Uterus (tissue), 4 donors: ENCODE measurements around the gene HS6ST3. TPM values are rescaled to one million over a fixed set of nuclear protein-coding genes. Genes with fewer than 3 reads are reported as not detected.

ENCODE experiments used
- DNase-seq, 2 donors: peaks; one replicate each; pipeline ENCODE4 v3.0.0-alpha.2; 2019 to 2020
- H3K27ac ChIP-seq, 2 donors: fragments of 200-600 bp; sonication (generic); 1 replicate in 1 of 2; 2 replicates in 1 of 2; pipeline ENCODE4 v1.5.1; 2016 to 2018
- H3K27me3 ChIP-seq, 2 donors: fragments of 200-600 bp; sonication (generic); one replicate each; pipeline ENCODE4 v1.5.1; 2018 to 2019; ENCODE audit warnings: control low read depth in 1 of 2
- H3K36me3 ChIP-seq, 2 donors: fragments of 200-600 bp; sonication (generic); one replicate each; pipeline ENCODE4 v1.5.1; 2019; ENCODE audit warnings: control low read depth in 1 of 2
- H3K4me1 ChIP-seq, 2 donors: fragments of 200-600 bp; sonication (generic); one replicate each; pipeline ENCODE4 v1.5.1; 2018 to 2019; ENCODE audit warnings: control low read depth in 1 of 2
- H3K4me3 ChIP-seq, 2 donors: fragments of 200-600 bp; sonication (generic); 1 replicate in 1 of 2; 2 replicates in 1 of 2; pipeline ENCODE4 v1.5.1; 2018 to 2019; ENCODE audit warnings: mild to moderate bottlenecking in 1 of 2
- H3K9me3 ChIP-seq, 2 donors: fragments of 200-600 bp; sonication (generic); one replicate each; pipeline ENCODE4 v1.5.1; 2019; ENCODE audit warnings: control low read depth in 1 of 2
- CTCF ChIP-seq, 4 experiments: fragments of 200-600 bp in 2 of 4; fragments of 450-650 bp in 2 of 4; sonication (generic) in 2 of 4; IDR thresholded peaks; one replicate each; pipeline ENCODE4 v1.5.1; 2016 to 2019; ENCODE audit warnings: antibody characterized with exemption in 4 of 4, mild to moderate bottlenecking in 2 of 4, moderate library complexity in 1 of 4
- POLR2A ChIP-seq, 2 donors: fragments of 450-650 bp; IDR thresholded peaks; one replicate each; pipeline ENCODE4 v1.6.1; 2016; ENCODE audit warnings: antibody characterized with exemption in 2 of 2, mild to moderate bottlenecking in 1 of 2, moderate library complexity in 1 of 2
- intact Hi-C: fragments of 100-400 bp; cut with DNase I; formaldehyde crosslinking; loops from one replicate; pipeline ENCODE4 v1.15.1; 2023; ENCODE audit warnings: low total_unique reads
- total RNA-seq, 4 donors: library from RNA; depleted of rRNA in 3 of 4; stranded (reverse); fragments of >200 nt in 3 of 4; gene quantifications; one replicate each; pipeline versions ENCODE4 v1.1.0 to v1.2.4, GENCODE V29; 2014 to 2023
- donor health status: DM: yes; HTN: yes; CAD: no.

HS6ST3 gene
- total RNA-seq, 4 donors from 2014 or later, result 1.3 to 8.7 (median 5.3) TPM

DNA sequence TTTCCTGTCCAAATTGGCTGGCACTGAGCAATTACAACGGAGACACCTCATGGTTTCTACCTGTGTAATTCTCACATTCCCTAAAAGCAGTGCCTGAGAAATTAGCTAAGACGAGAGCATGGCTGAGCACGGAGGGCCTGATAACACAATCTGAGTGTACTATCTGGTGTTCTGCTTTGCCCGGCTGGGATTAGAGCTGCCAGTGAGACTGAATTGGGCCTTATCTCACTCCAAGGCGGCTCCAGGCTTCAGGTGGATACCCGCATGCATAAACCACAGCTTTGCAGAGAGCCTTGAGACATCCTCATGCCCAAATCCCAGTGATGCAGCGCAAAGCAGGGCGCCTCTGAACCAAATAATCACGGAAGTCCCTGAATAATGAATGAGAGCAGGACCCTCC is 732.1 kb downstream of the HS6ST3 start:
- Histone ChIP-seq H3K27me3 (no peaks in the 10 kb centered on the region), H3K36me3 (no peaks in the 10 kb centered on the region), H3K9me3 (no peaks in the 10 kb centered on the region), H3K4me1 (no peaks in the 10 kb centered on the region), H3K4me3 (no peak overlapping the region), H3K27ac (no peak overlapping the region)
- intact Hi-C loops, result no loop called here
- TF ChIP-seq CTCF (IDR thresholded peaks at IDR 0.05) (no peak), POLR2A (IDR thresholded peaks at IDR 0.05) (no peak)
- DNase-seq, result no peak

DNA sequence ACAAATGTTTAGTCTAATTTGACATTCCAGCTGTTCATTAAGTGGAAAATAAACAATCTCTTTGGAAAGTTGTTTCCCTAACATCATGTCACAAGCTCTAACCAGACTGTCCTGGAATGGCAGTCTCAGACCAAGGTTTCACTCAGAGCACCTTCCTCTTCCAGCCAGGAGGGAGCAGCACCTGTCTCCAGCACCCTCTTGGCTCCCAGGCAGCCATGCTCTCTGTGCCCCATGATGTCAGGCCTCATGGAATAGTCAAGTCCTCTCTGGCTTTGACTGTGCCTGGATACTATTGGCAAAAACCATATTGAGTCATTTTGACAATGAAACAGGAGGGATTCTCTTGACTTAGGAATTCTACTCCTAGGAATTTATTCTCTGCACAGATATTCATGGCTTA is 733.0 kb downstream of the HS6ST3 start:
- TF ChIP-seq POLR2A (IDR thresholded peaks at IDR 0.05), result no peak
- TF ChIP-seq CTCF (IDR thresholded peaks at IDR 0.05), result no peak
- no peak for DNase-seq
- Histone ChIP-seq H3K9me3 (no peaks in the 10 kb centered on the region), H3K27ac (no peak overlapping the region), H3K4me3 (no peak overlapping the region), H3K4me1 (no peaks in the 10 kb centered on the region), H3K27me3 (no peaks in the 10 kb centered on the region), H3K36me3 (no peaks in the 10 kb centered on the region)
- intact Hi-C loops, result no loop called here

DNA sequence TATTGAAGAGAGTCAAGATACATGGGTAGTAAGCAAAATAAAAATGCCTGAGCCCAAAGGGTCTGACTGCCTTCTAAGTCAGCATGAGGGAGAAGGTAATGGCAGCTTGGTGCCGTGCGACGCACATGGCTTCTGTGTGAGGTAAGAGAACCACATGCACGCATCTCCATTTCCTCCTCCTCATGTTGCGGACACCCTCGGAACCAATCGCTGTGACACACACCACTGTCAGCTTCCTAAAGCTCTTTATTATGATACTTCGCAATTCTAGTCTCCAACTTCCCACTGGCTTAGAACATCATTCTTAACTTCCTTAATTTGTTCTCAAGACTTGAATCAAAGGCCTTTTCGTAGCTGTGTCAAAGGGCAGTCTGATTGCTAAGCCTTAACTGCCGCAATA is 734.2 kb downstream of the HS6ST3 start:
- Histone ChIP-seq H3K36me3 (no peaks in the 10 kb centered on the region), H3K9me3 (no peaks in the 10 kb centered on the region), H3K4me3 (no peak overlapping the region), H3K27me3 (no peaks in the 10 kb centered on the region), H3K4me1 (no peaks in the 10 kb centered on the region), H3K27ac (no peak overlapping the region)
- TF ChIP-seq CTCF (IDR thresholded peaks at IDR 0.05) (no peak), POLR2A (IDR thresholded peaks at IDR 0.05) (no peak)
- no peak for DNase-seq
- intact Hi-C loops, result no loop called here

DNA sequence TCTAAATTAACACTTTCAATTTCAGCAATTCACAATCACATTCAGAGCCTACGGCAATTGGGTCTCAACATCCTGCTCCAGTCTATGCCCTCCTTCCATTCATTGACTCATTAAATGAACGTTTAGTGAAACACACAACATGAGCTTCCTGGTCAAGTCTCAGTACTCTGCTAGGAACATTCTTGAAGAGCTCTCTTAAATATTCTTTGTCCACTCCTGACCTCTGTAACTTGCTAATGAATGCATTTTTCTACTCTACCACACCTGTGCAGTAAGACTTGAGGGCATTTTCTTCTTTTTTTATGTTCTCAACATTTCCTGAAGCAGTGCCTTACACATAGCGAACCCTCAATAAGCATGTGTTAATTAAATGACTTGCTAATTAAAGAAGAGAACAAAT is 735.7 kb downstream of the HS6ST3 start:
- no peak overlapping the region for H3K4me3 ChIP-seq
- TF ChIP-seq POLR2A (IDR thresholded peaks at IDR 0.05) (no peak), CTCF (IDR thresholded peaks at IDR 0.05) (no peak)
- H3K27me3 ChIP-seq, result no peaks in the 10 kb centered on the region
- H3K9me3 ChIP-seq, result no peaks in the 10 kb centered on the region
- no peaks in the 10 kb centered on the region for H3K36me3 ChIP-seq
- H3K4me1 ChIP-seq, result no peaks in the 10 kb centered on the region
- intact Hi-C loops, result no loop called here
- DNase-seq, result no peak
- H3K27ac ChIP-seq, result no peak overlapping the region

GRCh38 chr13:96834626-96835025 is 744.7 kb downstream of the HS6ST3 start:
- Histone ChIP-seq H3K27me3 (no peaks in the 10 kb centered on the region), H3K9me3 (no peaks in the 10 kb centered on the region), H3K36me3 (no peaks in the 10 kb centered on the region), H3K4me1 (no peaks in the 10 kb centered on the region), H3K4me3 (no peak overlapping the region), H3K27ac (no peak overlapping the region)
- TF ChIP-seq POLR2A (IDR thresholded peaks at IDR 0.05) (no peak), CTCF (IDR thresholded peaks at IDR 0.05) (no peak)
- intact Hi-C loops, result no loop called here
- DNase-seq, result no peak
